OCI-LY1 (cell line): ENCODE measurements around the gene LDLRAD3.

Experiments
- CTCF ChIP-seq: fragments of 200-600 bp; sonication (generic), shearing (Covaris generic); IDR thresholded peaks from 2 replicates; pipeline ENCODE4 v1.5.1; 2017; ENCODE audit warnings: mild to moderate bottlenecking, antibody characterized with exemption, low read length, moderate library complexity, mixed read lengths
- EZH2 ChIP-seq: fragments of 200-600 bp; sonication (generic), shearing (Covaris generic); IDR thresholded peaks from 2 replicates; pipeline ENCODE4 v1.8.0; 2017; ENCODE audit warnings: borderline replicate concordance, mixed run types, mild to moderate bottlenecking, antibody characterized with exemption, low read length, moderate library complexity, mixed read lengths

- TF ChIP-seq CTCF (no peak), EZH2 (no peak)
Observed at GRCh38 chr11:36238881-36239280, 295.0 kb downstream of the LDLRAD3 start.
